ENCODE results near the gene KIF21A.

GRCh38 chr12:39395866-39396265, 47.1 kb downstream of the KIF21A start:
- TF ChIP-seq CTCF (IDR thresholded peaks at IDR 0.05; ENCODE audit: insufficient read depth, low read length) = no peak
- TF ChIP-seq SPI1 (IDR thresholded peaks at IDR 0.05; ENCODE audit: borderline replicate concordance, low read depth) = no peak
- no peak for TF ChIP-seq REST (IDR thresholded peaks at IDR 0.05; ENCODE audit: insufficient replicate concordance, low read depth)
- TF ChIP-seq GABPA (IDR thresholded peaks at IDR 0.05; ENCODE audit: low read depth) = no peak
